ENCODE measurements around the gene CDYL2.
"Not testable (repeated sequence)": the region's sequence is repeated elsewhere in the genome, so short reads cannot be mapped to it uniquely, and the experiment has no call there.

CDYL2 gene

DNA sequence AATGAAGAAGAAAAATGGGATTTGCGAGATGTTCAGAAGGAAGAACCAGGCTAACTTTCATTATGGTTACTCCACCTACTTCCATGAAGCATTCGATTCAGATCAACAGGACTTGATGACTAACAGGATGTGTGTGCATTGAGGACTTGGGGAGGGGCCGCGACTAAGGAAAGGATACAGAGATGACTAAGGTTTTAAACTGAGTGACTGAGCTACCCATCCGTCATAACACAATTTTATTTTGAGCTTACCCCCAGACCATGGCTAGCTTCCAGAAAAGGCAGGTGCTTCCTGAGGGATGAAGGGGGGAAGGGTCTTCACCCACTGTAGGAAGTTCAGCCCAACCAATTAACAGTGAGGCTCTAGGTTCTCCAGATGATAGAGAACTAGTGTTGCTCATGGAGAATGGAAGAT, 2.5 kb upstream of the CDYL2 start:
- DNase-seq, result peak; percentile 92

DNA sequence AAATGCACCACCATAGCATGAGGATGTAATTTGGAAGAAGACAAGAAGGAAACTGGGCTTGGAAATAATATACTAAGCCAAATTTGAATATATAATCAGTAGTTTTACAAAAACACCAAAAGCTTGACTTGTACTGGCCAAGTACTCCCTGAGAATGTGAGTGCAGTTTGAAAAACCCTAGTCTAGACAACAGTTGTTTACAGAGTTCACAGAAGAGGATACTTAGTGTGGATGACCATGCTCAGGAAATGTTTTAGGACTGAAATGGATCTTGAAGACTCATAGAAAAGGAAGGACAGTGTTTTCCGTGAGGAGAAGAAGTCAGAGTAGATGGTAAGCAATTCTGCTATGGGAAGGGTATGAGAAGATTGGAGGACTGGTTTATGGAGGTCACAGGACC, 1.9 kb upstream of the CDYL2 start:
- no peak for DNase-seq

DNA sequence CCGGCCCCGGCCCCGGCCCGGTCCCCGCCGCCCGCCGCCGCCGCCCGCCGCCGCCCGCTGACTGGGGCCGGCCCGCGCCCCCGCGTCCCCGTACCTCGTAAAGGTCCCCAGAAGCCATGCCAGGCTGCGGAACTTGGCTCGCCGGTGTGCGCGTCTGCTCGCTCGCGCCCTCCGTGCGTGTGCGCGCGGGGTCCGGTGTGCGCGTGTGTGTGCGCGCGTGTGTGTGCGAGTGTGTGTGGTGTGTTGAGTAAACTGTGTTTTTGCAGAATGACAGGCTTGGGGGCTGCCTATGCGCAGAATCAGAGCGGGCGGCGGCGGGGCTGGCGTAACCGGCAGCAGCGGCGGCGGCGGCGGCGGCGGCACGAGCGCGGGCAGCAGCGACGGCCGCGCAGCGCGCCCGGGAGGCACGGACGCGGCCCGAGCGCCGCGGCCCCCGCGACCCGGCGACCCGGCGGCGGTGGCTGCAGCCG, 307 bp downstream of the CDYL2 start:
- peak; percentile 78 for DNase-seq

DNA sequence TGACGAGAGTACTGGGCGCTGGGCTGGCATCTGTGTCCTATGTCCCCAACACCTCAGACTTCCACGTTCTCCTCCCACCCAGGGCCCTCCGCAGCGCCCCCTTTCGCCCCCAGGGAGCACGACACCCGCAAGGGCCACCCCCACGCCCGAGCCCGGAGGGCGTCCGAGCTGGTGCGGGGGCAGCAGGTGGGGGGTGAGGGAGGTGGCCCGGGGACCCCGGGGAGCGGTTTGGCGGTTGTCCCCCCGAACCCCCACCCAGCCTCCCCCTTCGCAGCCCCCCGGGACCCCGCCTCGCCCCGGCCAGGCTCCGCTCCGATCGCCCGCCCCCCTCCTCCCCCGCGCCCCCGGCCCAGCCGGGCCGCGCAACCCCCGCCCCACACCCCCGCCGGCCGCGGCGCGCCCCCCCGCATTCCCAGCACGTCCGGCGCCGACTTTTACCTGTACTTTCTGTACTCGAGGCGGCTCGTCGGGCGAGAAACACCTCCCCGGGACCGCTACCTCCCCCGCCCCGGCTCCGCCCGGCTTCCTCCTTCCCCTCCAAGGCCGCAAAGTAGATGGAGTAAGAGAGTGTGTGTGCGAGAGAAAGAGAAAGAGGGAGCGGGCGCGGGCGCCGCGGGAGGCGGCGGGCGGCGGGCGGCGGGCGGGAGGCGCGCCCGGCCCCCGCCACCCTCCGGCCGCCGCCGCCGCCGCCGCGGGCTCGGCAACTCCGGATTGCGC, 901 bp downstream of the CDYL2 start:
- peak; percentile 55 for DNase-seq

DNA sequence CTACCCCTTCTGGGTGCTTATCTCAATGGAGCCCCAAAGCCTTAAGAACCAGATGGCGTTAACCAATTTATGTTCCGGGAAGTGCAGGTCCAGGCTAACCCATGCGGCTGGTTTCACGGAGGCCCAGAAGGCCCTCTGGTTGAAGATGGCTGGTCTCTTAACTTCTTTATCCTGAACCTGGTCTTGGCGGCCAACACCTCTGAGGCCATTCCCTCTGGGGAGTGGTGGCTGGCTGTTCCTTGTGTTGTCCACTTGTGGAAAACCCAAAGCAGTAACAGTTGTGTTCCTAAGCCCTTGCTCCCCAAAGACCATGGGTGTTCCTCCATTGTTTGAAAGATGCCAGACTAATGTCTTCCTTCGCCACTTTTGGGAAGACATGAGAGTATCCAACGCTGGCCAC, 1.5 kb downstream of the CDYL2 start:
- DNase-seq, result no peak

DNA sequence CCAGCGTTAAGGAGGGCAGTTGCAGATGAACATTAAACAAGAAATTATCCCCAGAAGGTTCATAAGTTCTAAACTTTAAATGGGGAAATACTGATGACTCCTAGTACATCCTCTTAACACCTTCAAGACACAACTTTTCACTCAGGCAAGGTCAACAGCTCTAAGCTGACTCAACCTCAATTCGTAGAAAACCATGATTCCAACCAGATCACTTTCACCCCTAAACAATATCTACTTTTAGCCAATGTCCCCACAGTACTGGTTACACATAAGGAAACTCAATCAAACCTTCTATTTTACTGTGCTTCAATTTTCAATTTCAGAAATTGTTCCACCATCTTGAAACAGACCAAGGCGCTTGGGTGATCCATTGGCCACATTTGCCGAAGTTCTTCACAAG, 2.3 kb downstream of the CDYL2 start:
- peak; percentile 73 for DNase-seq

DNA sequence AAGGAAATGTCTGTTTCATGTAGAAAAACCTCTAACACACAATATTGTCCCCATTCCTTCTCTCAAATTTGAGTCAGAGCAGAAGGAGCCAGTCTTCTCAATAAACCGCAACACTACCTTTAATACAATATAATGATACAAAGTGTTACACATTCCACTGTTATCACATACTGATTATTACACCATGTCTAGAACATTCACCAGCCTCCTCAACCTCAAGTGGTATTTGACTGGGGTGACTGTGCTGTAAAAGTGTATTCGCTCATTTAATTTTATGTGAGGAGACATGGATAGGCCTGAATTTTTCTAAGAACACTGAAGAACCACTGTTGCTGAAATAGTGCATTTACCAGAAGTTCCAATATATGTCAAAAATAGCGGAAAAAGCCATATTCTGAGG, 10.3 kb downstream of the CDYL2 start:
- DNase-seq, result no peak

DNA sequence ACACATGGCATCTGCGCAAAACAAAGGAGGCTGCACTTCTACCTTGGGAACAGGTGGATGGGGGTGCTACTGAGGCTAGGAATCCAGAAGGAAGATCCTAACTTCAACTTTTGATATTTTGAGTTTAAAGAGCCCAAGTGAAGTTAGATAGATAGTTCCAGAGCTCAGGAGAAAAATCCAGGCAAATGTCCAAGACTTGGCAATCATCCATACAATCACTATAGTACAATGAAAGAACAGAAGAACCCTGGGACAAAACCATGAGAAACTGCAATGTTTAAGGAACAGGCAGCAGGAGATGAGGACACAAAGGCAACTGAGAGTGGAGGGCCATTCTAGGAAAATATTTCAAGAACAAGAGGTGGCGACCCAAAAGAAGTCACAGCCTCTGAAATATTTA, 12.4 kb downstream of the CDYL2 start:
- DNase-seq, result no peak

DNA sequence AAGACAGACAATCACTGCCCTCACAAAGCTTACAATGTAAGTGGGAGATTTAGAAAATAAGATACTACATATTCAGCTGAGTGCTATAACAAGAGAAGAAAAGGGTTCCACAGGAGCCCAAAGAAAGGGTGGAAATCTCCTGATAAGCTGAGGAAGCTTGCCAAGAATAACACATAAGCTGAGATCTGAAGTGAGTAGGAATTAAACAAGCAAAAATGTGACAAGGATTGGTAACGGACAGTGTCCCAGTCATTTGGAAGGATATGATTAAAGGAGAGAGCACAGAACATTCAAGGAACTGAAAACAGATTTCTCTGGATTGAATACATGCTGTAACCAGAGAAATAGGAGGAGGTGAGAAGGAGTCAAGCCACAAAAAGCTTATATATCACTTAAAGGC, 13.0 kb downstream of the CDYL2 start:
- no peak for DNase-seq

DNA sequence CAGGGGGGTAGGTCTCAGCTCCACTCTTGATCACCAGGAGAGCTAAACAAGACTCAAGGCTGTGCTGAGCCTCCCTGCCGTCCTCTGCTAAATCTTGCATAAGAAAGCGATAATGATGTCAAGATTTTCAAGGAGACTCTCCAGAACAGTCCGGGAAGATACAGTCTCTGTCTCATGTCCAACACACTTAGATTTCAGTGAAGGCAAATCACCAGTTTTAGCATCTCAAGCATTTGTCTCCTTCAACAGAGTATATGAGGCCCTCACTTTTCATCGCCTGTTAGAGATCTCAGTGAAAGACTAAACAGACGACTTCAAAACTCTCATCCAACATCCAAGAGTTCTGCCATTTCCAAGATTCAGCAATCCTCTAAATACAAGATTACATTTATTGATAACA, 13.6 kb downstream of the CDYL2 start:
- DNase-seq, result no peak

DNA sequence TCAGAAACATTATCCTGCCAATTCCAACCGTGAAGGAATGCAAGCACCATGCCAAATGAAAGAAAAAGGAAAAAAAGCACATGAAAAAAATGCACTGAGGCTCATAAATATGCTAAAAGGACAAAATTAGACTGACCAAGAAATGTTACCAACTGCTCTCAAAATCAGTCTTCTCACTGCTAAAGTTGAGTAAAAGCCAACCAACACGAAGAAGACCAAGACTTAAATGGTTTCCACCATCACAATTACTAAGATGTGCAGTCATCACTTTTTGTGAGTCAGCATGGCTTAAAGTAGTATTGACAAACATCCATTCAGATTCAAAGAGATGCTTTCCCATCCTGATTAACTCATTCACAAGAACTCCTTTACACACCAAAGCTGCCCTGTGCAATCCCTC, 16.4 kb downstream of the CDYL2 start:
- DNase-seq, result no peak

DNA sequence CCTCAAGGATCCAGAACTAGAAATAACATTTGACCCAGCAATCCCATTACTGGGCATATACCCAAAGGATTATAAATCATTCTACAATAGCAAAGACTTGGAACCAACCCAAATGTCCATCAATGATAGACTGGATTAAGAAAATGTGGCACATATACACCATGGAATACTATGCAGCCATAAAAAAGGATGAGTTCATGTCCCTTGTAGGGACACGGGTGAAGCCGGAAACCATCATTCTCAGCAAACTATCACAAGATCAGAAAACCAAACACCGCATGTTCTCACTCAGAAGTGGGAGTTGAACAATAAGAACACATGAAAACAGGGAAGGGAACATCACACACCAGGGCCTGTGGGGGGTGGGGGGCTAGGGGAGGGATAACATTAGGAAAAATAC, 17.8 kb downstream of the CDYL2 start:
- not testable (repeated sequence) for DNase-seq

DNA sequence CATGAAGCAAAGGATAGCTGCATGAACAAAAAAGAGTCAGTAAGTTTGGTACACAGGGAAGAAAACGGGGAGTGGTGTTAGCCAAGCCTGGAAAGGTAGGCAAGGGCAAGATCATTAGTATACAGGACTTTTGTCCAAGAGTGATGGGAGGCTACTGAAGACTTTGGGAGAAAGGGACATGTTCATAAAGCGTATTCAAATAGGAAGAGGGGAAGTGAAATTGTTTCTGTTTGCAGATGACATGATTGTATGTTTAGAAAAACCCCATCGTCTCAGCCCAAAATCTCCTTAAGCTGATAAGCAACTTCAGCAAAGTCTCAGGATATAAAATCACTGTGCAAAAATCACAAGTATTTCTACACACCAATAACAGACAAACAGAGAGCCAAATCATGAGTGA, 19.4 kb downstream of the CDYL2 start:
- DNase-seq, result no peak

DNA sequence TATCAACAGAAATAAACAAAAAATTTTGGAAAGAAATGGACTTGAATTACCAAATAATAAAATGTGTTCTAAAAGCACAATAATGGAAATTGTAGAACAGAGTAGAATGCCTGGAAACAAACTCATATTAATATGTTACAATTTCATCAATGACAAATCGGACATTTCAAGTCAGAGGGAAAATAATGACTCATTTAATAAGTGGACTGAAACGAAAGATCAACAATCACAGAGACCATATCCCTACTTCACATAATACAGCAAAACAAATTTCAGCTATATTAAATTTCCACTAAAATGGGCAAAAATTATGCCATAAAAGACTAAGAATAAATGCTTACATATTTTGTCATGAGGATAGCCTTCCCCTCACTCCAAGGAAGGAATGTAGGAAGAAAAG, 25.7 kb downstream of the CDYL2 start:
- DNase-seq, result no peak

DNA sequence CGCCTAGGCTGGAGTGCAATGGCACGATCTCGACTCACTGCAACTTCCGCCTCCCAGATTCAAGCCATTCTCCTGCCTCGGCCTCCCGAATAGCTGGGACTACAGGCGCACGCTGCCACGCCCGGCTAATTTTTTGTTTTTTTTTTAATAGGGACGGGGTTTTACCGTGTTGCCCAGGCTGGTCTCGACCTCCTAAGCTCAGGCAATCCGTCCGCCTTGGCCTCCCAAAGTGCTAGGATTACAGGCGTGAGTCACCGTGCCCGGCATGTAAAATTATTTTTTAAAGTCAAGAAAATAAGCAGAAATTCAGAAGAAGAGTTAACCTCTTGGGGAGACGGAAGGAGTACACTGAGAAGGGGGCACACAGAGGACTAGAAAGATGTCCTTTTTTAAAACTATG, 27.5 kb downstream of the CDYL2 start:
- DNase-seq, result no peak

DNA sequence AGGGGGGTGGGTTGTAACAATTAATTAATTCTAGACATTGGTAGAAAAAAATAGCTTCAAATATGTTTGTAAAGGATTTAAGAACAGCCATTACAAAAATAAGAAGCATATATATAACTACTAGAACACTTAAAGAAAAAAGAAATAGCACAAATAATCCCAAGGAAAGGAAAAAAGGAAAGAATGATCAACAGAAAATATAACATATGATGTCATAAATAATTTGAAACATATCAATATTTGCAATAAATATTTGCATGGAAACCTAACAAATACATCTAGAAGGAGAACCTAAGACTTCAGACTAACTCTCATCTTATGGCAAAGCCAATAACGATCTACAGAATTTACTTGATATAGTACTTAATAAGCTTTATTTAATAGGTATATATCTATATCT, 28.9 kb downstream of the CDYL2 start:
- no peak for DNase-seq

DNA sequence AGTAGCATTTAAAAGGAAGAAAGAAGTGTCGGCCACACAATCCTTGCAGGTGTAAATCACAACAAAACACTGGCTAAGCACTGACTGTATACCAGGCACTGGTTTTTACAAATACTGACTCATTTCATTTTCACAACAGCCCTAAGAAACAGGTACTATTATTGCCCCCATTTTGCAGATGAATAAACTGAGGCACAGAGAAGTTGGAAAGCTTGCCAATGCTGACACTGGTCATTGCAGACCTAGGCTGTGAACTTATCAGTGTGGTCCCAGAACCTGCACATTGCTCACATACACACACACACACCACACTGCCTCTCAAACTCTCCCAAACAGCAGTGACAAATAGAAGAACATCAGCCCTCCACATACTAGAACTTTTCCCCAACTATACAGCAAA, 37.6 kb downstream of the CDYL2 start:
- DNase-seq, result no peak

DNA sequence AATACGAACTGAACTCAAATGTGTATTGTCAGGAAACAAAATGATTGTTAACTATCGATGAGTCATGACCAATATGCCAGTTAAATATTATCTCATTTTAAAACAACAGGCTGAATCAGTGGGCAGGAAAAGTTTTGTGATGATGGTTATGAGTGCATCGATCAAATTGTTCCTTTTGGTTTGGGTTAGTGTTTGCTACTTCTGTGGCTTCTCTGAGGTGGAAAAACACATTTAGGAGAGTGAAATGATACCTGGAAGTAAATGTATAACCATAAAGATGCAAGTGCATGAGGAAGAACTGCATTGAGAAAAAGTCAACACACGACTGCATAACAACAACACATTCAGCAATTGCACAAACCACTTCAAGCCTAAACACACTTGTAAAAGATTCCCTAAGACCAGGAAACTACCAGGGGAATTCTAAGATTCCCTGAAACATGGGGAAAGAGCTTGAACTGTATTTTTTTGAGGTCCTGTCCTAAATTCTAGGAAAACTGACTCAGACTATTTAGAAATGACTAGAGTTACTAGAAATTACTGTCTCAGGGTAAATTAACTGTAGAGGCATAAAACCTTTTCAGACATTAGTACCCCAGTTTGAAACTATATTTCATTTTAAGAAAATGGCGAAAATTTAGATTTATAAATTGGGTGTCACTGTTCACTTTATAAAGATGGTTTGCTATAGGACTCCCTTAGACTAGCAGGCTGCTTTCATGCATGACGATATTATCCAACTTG, 44.8 kb downstream of the CDYL2 start:
- DNase-seq, result peak; percentile 76

DNA sequence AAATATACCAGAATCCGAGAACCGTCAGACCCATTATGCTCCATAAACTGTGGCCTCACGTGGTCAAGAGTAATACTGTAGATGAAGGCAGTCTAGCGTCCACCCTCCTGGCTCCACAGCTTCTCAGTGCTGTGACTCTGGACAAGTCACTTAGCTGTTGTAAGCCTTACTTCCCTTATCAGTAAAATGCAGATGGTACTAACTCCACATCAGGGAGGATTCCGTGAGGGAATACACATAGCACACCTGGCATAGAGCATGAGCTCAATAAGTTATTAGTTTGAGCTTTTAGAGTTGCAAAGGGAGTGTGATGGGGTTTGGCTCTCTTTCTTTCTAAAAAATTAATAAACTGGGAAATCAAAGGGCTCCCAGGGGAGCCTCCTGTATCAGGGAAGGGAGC, 49.9 kb downstream of the CDYL2 start:
- DNase-seq, result no peak

DNA sequence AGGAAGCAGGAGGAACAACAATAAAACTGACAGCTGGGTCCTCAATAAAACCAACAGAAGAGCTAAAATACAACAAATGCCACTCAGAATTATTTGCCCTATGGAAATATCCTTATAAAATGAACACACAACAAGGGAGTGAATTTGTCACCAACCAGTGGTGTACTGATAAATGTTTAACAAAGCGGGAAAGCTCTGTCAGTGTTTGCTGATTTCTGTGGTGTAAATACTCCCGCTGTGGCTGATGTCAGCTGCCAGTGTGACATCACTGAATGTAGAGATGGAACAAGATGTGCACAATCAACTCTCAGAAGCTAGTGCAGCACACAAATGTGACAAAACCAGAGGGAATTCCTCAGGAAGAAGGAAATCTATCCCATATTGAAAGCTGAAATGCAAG, 51.9 kb downstream of the CDYL2 start:
- no peak for DNase-seq

DNA sequence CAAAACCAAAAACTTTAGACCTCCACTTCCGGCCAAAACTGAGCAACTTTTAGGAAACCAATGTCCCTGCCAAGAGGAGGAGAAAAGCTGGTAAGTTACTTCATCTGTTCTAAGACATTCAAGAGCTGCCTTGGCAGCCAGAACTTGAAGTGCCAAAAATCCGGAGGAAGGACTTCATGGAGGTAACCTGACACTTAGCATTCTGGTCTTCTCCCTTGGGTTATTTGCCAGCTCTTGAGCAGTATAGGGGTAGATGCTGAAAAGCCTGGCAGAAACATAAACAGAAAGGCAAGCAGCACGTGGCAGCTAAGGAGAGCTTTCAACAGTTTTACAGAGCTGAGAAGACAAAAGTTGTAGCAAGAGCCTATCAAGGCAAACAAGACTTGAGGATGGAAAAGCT, 53.2 kb downstream of the CDYL2 start:
- DNase-seq, result no peak

DNA sequence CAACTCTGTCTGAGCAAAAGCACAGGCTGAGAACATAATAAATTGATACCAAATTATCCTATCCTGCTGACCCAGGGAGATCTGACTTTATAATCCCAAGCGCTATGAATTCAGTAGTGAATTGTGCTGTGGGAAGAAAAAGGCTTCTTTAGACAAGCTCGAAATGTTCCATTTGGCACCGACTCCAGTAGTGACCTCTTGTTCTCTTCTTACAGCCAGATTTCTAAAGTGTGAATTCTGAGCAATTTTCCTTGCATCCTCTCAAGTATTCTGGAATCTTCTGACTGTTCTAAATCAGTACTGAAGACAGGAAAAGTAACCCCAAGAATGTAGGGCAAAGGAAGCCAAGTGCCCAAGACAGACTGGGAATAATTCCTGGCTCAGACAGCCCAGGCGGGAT, 58.2 kb downstream of the CDYL2 start:
- no peak for DNase-seq

DNA sequence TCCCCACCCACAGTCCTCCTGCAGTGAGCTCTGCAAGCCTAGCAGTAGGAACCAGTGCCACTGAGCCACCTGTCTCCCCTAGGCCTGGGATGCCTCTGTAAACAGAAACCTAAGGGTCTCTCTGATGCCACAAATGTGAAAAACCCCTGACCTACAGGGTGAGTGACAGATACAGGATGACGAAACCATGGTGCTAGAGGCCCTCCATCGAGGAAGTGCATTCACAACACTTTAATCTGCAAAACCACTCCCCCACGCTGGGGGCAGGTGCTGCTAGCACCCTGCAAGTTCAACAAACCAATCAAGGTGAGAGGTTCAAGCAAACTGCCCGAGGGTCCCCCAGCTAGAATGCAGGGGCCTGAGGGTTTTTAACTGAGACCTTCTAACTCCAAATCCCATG, 59.5 kb downstream of the CDYL2 start:
- DNase-seq, result peak; percentile 31

DNA sequence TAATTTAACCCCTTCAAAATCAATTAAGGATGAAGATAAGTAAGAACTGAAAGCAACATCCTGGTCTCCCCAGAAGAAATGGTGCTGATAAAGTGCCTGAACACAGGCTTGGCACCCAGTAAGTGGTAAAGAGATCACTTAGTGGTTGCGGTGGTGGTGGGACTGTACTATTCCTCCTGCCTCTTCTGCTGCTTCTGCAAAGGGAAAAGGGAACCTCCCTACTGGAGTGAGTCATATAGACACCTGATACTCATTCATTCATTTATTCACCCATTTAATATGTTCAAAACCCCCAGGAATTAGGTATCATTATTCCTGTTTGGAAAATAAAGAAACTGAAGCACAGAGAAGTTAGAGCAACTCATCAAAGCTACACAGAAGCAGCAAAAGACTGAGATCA, 60.6 kb downstream of the CDYL2 start:
- peak; percentile 26 for DNase-seq

DNA sequence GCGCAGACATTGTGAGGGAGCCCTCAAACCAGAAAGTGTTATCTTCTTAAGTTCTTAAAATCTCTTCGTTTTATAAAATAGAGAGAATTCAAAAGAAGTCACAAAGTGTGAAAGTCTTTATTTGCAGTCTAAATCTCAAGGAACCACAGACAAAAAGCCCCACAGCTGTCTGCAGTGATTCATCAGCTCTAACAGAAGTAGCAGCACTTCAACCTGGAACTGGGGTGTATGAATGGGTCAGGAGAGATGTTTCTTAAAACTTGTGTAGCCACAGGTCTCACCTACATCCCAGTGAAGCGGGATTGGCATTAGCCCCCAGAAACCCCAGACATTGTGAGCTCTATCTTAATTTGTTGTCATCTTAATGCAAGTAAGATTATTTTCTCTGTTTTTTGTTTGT, 61.1 kb downstream of the CDYL2 start:
- peak; percentile 15 for DNase-seq
